GM18526 (cell line): ENCODE measurements around the gene PRMT7.

Experiments
- POLR2A ChIP-seq: IDR thresholded peaks from 3 replicates; pipeline ENCODE4 v1.6.1; 2011; ENCODE audit not compliant: insufficient read length; ENCODE audit errors: extremely low read depth

PRMT7 gene

DNA sequence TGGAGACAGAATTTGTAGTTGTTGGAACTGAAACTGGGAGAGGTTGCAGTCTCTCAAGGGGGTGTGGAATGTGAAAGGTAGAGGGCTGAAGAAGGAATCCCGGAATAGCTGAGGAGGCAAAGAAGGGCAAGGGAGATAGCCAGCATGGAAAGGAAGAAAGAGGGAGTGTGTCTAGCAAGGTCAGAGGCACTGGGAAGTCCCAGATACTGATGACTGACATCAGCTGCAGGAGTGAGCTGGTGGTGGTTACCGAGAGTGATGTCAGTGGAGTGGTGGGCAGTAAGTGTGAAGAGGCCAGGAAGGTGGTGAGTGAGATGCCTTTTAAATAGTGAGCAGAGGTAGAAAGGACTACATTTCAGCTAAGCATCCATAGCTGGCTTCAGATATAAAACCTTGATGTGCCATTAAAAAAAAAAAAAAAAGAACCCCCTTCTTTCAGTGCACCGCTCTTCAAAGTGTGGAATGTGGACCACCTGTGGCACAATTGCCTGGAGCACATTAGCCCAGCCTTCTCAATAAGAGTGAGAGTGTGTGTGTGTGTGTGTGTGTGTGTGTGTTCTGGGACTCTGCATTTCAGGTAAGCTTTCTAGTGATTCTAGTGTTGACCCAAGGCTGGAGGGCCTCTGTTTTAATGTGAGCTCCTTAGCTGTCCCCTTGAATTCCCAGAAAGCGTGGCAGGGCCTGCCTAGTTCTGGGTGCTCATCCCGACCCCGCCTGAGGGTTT is 8.5 kb downstream of the PRMT7 start:
- TF ChIP-seq POLR2A = no peak

DNA sequence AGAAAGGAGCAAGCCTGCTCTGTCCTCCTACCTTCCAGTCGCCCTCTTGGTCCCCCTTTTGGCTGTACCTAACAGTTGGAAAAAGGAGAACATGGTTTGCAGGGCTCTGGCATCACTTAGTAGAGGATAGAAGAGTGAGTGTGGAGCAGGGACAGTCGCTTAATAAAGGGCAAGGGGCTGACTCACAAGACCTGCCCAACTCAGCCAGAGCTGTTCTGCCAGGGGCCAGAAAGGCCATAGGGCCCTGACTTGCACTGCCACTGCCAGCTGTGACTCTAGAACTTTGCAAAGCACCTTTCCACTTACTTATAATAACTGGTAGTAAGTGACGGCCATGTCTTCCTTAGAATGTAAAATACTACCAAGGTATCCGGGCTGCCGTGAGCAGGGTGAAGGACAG is 13.5 kb downstream of the PRMT7 start:
- TF ChIP-seq POLR2A = no peak

DNA sequence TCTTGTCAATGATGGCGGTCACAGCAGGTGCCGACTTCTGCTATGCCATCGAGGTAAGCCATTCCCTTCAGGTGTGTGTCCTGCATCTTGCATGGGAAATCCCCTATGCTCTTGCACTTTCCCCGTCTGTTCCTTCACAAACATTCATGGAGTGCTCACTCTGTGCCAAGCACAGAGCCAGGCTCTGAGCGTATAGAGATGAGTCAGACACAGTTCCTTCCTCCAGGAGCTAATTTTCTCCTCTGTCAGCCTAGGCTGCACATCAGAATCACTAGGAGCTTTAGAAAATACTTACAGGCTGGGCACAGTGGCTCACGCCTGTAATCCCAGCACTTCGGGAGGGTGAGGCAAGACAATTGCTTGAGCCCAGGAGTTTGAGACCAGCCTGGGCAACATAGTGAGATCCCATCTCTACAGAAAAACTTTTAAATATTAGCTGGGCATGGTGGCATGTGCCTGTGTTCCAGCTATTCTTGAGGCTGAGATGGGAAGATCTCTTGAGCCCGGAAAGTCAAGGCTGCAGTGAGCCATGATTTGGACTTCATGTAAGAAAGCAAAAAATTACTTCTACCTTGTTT is 14.1 kb downstream of the PRMT7 start:
- no peak for TF ChIP-seq POLR2A

DNA sequence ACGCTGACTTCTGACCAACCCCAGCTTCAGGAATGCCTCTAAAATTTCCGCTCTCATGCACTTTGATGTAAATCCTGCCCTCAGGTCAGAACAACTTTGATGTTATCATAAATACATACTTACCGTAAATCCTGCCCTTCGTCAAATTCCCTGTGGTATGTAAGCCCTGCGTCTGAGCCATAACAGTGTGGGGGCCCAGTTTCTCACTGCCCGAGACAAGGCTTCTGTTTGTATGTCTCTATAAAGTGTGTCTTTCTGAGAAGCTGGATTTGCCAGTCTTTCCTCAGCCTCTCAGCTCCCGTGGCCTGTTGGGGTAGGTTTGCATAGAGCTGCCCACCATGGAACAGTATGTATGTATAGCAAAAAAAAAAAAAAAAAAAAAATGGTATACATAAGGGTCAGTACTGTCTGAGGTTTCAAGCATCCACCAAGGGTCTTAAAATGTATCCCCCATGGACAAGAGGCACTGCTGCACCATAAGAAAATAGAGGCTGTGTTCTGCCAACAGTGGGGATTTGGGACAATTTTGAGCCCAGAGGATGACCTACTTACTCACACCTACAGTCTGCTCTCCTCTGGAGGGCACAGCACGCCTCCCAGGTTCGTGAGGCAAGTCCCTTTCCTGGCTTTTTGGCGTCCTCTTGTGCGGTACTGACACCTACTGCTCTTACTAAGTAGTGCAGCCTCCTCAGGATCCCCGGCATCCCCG is 17.5 kb downstream of the PRMT7 start:
- TF ChIP-seq POLR2A = no peak

DNA sequence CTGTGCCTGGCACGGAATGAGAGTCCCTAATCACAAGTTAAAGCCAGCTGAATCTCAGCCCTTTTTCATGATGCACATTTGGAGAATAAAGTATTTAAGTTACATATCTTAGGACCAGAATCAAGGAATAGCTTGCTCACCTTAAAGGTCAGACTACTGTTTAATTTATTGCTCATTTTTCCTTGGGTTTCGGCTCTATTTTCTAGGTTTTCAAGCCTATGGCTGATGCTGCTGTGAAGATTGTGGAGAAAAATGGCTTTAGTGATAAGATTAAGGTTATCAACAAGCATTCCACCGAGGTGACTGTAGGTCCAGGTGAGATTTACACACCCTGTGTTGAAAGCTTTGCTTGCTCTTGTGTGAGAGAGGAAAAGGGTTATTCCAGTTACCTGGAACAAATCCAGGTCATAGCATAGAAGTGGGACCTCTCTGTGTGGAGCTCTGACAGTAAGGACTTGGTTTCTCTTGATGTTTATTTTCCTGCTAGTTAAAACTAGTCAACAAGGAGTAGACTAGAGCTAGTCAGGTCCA is 18.1 kb downstream of the PRMT7 start:
- no peak for TF ChIP-seq POLR2A

DNA sequence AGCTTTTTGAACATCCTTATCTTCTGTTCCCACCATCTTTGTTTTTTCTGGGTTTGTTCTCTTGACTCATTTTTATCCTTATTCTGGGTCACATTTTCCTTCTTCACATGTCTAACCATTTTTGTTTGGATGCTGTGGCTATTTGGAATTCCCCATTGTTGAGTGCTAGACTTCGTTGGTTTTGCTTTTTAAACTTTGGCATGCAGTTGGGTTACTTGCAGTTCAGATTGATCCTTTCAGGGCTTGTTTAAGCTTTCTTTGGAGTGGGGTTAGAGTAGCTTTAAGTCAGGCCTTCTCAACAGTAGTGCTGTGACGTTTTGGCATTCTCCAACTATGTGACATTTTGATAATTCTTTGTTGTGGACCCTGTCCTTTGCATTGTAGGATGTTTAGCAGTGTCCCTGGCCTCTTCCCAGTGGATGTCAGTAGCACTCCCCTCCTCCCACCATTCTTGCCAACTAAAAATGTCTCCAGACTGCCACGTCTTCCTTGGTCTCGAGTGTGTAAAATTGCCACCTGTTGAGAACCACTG is 21.1 kb downstream of the PRMT7 start:
- TF ChIP-seq POLR2A = no peak

DNA sequence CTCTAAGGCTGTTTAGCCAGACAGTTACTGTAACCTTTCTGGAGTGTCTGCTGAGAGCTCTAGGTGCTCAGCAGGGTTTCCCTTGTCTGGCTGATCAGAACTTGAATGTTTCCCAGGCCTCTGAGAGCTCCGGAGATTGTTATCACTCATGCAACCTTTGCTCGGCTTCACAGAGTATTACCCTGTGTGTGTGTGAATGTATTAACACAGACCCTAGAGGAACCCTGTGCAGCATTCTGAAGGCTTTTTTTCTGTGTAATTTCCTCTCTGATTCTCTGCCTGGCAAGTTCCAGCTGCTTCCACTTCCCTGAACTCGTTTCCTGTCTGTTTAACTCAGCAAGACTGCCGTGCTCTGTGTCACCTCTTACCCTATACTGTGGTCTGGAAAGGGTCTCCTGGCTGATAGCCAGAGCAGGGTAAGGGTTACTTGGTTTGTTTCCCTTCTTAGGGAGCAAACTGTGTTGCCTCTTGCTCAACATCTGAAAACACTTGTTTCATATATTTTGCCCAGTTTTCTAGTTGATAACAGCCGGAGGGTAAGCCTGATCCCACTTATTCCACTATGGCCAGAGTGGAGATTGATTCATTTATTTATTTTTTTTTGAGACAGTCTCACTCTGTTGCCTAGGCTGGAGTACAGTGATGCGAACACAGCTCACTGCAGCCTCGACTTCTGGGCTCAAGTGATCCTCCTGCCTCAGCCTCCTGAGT is 21.7 kb downstream of the PRMT7 start:
- no peak for TF ChIP-seq POLR2A

DNA sequence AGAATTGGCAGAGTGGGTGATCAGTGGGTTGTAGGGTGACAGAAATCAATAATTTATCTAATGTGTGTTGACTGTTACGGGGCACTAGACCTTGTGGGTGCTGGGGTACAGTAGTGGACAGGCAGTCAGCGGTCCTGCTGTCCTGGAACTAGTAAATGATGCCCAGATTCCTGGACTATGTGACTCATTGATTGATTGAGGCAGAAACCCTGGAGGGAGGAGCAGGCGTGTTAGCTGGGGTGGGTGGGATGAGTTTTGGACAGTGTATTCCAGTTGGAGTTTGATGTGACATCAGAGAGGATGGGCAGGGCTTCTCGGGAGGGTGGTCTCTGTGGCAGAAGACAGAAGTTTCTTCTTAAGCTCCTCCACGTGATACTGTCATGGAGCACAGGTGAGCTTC is 24.4 kb downstream of the PRMT7 start:
- no peak for TF ChIP-seq POLR2A

DNA sequence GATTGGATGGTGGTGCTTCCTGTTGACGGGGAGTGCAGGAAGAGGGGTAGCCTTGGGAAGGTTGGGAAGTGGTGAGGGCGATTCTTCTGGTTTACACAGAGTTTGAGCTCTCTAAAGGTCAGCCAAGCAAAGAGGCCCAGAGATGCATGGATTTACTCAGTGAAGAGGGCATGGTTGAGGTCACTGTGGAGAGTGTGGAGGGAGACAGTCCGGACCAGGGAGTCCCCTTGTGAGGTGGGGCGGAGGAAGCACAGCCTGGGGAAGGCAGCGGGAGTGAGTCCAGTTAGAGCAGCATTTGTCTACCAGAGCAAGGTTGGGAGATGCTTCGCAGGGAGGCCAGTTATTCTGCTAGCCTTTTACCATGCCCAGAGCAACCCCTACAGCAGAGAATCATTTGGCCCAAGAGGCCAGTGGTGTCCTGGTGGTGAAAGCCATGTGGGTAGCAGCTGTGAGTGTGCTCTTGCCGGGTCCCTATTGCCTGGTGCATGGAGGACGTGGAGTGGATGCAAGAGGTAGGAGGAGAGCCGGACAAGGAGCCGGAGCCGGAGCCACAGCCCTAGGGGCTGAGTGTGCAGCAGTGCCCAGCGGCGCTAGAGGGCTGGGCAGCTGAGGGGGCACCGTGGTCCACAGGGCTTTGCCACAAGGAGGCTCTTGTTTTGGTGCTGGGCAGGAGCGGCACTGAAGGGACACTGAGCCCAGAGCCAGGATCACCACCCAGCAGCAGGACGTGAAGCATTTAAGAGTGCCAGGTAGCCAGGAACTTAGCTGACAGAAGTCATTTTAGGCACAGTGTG is 27.7 kb downstream of the PRMT7 start:
- no peak for TF ChIP-seq POLR2A

DNA sequence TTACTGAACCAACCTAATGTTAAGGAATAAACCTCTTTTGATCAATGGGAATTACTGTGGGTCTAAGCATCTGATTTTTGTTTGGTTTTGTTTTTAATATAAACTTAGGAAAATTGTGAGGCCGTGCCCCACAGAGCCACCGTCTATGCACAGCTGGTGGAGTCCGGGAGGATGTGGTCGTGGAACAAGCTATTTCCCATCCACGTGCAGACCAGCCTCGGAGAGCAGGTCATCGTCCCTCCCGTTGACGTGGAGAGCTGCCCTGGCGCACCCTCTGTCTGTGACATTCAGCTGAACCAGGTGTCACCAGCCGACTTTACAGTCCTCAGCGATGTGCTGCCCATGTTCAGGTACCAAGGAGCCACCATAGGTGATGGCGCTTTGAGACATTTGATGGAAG is 28.4 kb downstream of the PRMT7 start:
- no peak for TF ChIP-seq POLR2A

DNA sequence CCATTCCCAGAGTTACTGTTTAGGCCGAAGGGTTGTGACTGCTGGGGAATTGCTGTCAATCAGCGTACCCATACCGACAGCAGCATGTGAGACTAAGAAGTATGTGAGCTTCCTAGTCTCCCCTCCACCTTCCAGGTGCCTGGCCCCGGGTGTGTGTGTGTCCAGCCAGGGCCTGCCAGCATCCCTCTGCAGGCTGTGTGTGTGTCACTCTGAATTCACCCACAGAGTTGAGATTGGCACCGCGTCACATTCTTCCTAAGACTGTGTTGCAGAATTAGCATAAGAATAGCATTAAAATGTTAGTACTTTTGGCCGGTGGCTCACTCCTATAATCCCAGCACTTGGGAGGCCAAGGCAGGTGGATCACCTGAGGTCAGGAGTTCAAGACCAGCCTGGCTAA is 31.8 kb downstream of the PRMT7 start:
- TF ChIP-seq POLR2A = no peak

DNA sequence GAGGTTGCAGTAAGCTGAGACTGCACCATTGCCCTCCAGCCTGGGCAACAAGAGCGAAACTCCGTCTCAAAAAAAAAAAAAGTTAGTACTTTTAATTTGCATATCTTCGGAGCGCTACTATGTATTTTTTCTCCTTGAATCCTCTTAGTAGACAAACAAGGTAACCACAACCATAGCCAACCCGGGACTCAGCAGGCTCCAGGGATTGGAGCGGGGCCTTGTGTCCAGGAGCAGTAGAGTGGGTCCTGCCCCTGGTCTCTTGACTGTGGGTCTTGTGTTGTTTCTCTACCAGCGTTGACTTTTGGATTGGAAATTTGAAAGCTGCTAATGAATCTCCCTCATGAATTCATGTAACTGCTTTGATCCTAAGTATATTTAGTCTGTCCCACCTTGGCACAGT is 32.3 kb downstream of the PRMT7 start:
- TF ChIP-seq POLR2A = no peak

DNA sequence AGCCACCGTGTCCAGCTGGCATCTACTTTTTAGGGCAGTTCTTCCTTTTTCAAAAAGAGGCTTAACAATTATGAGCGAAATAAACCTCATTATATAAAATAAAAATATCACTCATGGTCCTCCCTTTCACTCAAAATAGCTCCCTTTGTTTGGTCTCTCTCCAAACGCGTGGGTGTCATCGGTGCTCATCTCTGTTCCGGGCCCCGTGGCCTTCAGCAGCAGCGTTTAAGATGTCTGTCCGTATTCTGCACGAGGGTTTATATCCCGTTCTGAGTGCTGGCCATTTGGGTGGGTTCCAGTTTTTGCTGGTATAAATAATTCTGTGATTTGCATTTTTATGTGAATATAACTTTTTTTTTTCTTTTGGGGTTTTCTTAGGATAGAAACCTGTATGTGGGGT is 33.4 kb downstream of the PRMT7 start:
- no peak for TF ChIP-seq POLR2A

DNA sequence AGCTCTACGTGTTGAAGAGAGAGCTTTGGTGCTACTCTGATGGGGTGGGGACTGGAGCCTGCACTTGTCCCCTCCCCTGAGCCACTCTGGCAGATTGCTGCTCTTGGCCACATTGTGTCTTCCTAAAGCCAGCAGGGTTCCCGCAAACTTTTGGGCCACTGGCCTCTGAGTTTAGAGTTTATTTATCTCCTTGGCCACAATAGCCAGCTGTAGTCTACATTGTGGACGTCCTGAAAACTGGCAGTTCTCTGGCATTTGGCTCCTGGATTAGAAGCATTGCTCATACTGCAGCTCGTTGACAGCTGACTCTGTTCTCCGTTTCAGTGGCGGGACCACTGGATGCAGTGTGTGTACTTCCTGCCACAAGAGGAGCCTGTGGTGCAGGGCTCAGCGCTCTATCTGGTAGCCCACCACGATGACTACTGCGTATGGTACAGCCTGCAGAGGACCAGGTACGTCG is 34.6 kb downstream of the PRMT7 start:
- TF ChIP-seq POLR2A = no peak
